K562 (cell line): Measurements from ENCODE around the gene HS6ST1. TPM values are rescaled to one million over a fixed set of nuclear protein-coding genes. Genes with fewer than 3 reads are reported as not detected.

Source experiments
- FOXJ2 ChIP-seq: fragments of 200-800 bp; sonication (Bioruptor generic); IDR thresholded peaks from 2 replicates; pipeline ENCODE4 v1.6.1; 2016; ENCODE audit warnings: missing genetic modification characterization, missing compliant biosample characterization
- FOXK1 ChIP-seq: sonication (generic); formaldehyde crosslinking; IDR thresholded peaks from 2 replicates; pipeline ENCODE4 v1.8.0; 2022; ENCODE audit warnings: missing genetic modification reagents, mild to moderate bottlenecking, borderline replicate concordance
- GTF2E2 ChIP-seq: fragments of 200-800 bp; sonication (Bioruptor generic); IDR thresholded peaks from 2 replicates; pipeline ENCODE4 v1.6.1; 2016; ENCODE audit warnings: missing genetic modification characterization, missing compliant biosample characterization
- HMGN3 ChIP-seq: IDR thresholded peaks from 2 replicates; pipeline ENCODE4 v1.6.1; 2011; ENCODE audit warnings: borderline replicate concordance, low read depth, mild to moderate bottlenecking, mixed read lengths, low read length; ENCODE audit not compliant: insufficient read length; ENCODE audit errors: extremely low read depth
- HNRNPUL1 ChIP-seq: fragments of 200-400 bp; formaldehyde crosslinking; IDR thresholded peaks from 2 replicates; pipeline ENCODE4 v1.6.1; 2017; ENCODE audit warnings: low read length
- KDM4B ChIP-seq, 2 experiments: fragments of 450-650 bp in 1 of 2; sonication (generic) in 1 of 2; IDR thresholded peaks; 2 replicates each; pipeline ENCODE4 v1.6.1; 2016 to 2017; ENCODE audit warnings: borderline replicate concordance in 2 of 2, antibody characterized with exemption in 1 of 2, low read depth in 1 of 2, mild to moderate bottlenecking in 1 of 2
- NRF1 ChIP-seq, 2 experiments: fragments of 450-650 bp; IDR thresholded peaks in 1 of 2; conservative IDR thresholded peaks in 1 of 2; 2 replicates each; pipeline ENCODE4 v1.6.1; 2014; ENCODE audit warnings: mild to moderate bottlenecking in 2 of 2
- RBBP5 ChIP-seq: fragments of 200-600 bp; sonication (generic); IDR thresholded peaks from 2 replicates; pipeline ENCODE4 v1.6.1; 2012; ENCODE audit warnings: borderline replicate concordance, mild to moderate bottlenecking, low read length, control low read depth, inconsistent platforms; ENCODE audit not compliant: insufficient read depth, poor library complexity, severe bottlenecking
- ZNF23 ChIP-seq: fragments of 250-450 bp; sonication (Bioruptor Pico); IDR thresholded peaks from 2 replicates; pipeline ENCODE4 v1.4.0; 2020; ENCODE audit warnings: mild to moderate bottlenecking
- polyA plus RNA-seq, 8 experiments: library from polyadenylated mRNA; depleted of rRNA in 4 of 8; stranded (reverse) in 5 of 8; unstranded in 3 of 8; fragments of >200 nt; fragmentation: Nextera tagmentation in 2 of 8; fragmentation: Illumina TruSeq in 1 of 8; extraction: Ambion mirVana in 2 of 8; extraction: Trizol in 1 of 8; gene quantifications; 2 replicates each; pipeline versions ENCODE4 v1.2.1 to v1.2.3, GENCODE V29; 2011 to 2014; ENCODE audit warnings: inconsistent platforms in 1 of 8, missing spikeins in 1 of 8
- total RNA-seq, 7 experiments: library from RNA; depleted of rRNA in 6 of 7; stranded (reverse); fragments of >200 nt in 6 of 7; fragmentation: Illumina TruSeq in 2 of 7; extraction: Trizol in 2 of 7; gene quantifications; 2 replicates each; pipeline versions ENCODE4 v1.2.1 to v1.2.3, GENCODE V29; 2011 to 2021; ENCODE audit warnings: low replicate concordance in 1 of 7
- TF ChIP-seq, protein P1 (sequence below): fragments of 450-650 bp; IDR thresholded peaks from 2 replicates; pipeline ENCODE4 v1.6.1; 2016; ENCODE audit warnings: low read depth
- TF ChIP-seq, protein P2 (sequence below): fragments of 450-650 bp; formaldehyde crosslinking; IDR thresholded peaks from 2 replicates; pipeline ENCODE4 v1.4.0; 2020; ENCODE audit warnings: mild to moderate bottlenecking, moderate library complexity
- TF ChIP-seq, protein P3 (sequence below): sonication (generic); formaldehyde crosslinking; IDR thresholded peaks from 2 replicates; pipeline ENCODE4 v1.8.0; 2022; ENCODE audit warnings: missing genetic modification reagents, mild to moderate bottlenecking, moderate library complexity, borderline replicate concordance
- TF ChIP-seq, protein P4 (sequence below): fragments of 250-450 bp; sonication (Bioruptor Pico); IDR thresholded peaks from 2 replicates; pipeline ENCODE4 v1.4.0; 2020; ENCODE audit warnings: mild to moderate bottlenecking

Gene HS6ST1
- total and polyA plus RNA-seq, 9 of the 15 experiments (the other 6 are each of a cell fraction or from before 2014, with no cell fraction given) = 0.06 to 7.4 (median 3.8) TPM

DNA sequence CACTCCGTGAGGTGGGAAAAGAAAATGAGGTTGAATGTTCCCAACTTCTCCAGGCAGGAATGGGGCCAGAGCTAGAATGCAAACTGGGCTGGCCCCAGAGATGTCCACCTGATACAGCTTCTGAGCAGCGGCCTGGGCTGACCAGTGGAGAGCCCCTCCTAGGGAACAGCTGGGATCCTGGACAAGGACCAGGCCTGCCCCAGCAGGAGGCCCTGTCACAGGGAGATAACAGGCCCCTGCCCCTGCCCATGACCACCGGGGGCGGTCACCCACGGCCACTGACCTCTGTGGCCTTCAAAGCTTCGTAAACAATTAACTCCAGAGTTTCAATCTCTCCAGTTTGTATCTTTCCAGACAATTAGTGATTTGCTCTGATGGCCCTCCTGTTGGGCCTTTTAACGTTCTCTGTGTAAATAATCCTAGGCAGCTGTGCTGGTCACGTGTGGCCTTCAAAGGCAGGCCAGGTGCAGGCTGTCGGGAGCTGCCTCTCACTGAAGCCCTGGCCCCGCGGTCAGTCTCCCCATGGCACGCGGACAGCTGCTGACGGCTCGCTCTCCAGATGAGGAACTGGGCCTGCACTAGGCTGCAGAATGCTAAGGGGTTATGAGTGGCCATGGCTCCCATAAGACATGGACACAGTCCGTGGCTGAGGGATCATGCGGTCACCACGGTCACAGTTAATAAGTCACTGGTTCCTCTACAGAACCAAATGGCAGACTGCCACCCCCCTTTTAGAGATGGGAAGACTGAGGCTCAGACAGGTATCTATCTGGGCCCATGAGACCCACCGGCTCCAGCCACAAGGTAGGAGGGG is 9.2 kb downstream of the HS6ST1 start (continued):
- TF ChIP-seq, protein P1, sequence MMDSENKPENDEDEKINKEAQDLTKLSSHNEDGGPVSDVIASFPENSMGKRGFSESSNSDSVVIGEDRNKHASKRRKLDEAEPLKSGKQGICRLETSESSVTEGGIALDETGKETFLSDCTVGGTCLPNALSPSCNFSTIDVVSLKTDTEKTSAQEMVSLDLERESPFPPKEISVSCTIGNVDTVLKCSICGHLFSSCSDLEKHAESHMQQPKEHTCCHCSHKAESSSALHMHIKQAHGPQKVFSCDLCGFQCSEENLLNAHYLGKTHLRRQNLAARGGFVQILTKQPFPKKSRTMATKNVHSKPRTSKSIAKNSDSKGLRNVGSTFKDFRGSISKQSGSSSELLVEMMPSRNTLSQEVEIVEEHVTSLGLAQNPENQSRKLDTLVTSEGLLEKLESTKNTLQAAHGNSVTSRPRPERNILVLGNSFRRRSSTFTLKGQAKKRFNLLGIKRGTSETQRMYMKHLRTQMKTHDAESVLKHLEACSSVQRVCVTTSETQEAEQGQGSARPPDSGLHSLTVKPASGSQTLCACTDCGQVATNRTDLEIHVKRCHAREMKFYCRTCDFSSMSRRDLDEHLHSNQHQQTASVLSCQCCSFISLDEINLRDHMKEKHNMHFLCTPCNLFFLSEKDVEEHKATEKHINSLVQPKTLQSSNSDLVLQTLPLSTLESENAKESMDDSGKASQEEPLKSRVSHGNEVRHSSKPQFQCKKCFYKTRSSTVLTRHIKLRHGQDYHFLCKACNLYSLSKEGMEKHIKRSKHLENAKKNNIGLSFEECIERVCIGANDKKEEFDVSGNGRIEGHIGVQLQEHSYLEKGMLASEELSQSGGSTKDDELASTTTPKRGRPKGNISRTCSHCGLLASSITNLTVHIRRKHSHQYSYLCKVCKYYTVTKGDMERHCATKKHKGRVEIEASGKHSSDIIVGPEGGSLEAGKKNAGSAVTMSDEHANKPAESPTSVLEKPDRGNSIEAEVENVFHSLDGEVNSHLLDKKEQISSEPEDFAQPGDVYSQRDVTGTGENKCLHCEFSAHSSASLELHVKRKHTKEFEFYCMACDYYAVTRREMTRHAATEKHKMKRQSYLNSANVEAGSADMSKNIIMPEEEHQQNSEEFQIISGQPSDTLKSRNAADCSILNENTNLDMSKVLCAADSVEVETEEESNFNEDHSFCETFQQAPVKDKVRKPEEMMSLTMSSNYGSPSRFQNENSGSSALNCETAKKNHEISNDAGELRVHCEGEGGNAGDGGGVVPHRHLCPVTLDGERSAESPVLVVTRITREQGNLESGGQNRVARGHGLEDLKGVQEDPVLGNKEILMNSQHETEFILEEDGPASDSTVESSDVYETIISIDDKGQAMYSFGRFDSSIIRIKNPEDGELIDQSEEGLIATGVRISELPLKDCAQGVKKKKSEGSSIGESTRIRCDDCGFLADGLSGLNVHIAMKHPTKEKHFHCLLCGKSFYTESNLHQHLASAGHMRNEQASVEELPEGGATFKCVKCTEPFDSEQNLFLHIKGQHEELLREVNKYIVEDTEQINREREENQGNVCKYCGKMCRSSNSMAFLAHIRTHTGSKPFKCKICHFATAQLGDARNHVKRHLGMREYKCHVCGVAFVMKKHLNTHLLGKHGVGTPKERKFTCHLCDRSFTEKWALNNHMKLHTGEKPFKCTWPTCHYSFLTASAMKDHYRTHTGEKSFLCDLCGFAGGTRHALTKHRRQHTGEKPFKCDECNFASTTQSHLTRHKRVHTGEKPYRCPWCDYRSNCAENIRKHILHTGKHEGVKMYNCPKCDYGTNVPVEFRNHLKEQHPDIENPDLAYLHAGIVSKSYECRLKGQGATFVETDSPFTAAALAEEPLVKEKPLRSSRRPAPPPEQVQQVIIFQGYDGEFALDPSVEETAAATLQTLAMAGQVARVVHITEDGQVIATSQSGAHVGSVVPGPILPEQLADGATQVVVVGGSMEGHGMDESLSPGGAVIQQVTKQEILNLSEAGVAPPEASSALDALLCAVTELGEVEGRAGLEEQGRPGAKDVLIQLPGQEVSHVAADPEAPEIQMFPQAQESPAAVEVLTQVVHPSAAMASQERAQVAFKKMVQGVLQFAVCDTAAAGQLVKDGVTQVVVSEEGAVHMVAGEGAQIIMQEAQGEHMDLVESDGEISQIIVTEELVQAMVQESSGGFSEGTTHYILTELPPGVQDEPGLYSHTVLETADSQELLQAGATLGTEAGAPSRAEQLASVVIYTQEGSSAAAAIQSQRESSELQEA = no peak
- no peak for TF ChIP-seq HNRNPUL1
- TF ChIP-seq, protein P2, sequence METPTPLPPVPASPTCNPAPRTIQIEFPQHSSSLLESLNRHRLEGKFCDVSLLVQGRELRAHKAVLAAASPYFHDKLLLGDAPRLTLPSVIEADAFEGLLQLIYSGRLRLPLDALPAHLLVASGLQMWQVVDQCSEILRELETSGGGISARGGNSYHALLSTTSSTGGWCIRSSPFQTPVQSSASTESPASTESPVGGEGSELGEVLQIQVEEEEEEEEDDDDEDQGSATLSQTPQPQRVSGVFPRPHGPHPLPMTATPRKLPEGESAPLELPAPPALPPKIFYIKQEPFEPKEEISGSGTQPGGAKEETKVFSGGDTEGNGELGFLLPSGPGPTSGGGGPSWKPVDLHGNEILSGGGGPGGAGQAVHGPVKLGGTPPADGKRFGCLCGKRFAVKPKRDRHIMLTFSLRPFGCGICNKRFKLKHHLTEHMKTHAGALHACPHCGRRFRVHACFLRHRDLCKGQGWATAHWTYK = no peak
- TF ChIP-seq HMGN3 = peak; percentile 83
- TF ChIP-seq, protein P3, sequence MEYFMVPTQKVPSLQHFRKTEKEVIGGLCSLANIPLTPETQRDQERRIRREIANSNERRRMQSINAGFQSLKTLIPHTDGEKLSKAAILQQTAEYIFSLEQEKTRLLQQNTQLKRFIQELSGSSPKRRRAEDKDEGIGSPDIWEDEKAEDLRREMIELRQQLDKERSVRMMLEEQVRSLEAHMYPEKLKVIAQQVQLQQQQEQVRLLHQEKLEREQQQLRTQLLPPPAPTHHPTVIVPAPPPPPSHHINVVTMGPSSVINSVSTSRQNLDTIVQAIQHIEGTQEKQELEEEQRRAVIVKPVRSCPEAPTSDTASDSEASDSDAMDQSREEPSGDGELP = peak; percentile 97
- TF ChIP-seq, protein P4, sequence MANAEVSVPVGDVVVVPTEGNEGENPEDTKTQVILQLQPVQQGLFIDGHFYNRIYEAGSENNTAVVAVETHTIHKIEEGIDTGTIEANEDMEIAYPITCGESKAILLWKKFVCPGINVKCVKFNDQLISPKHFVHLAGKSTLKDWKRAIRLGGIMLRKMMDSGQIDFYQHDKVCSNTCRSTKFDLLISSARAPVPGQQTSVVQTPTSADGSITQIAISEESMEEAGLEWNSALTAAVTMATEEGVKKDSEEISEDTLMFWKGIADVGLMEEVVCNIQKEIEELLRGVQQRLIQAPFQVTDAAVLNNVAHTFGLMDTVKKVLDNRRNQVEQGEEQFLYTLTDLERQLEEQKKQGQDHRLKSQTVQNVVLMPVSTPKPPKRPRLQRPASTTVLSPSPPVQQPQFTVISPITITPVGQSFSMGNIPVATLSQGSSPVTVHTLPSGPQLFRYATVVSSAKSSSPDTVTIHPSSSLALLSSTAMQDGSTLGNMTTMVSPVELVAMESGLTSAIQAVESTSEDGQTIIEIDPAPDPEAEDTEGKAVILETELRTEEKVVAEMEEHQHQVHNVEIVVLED (CRISPR knock-in tag) = no peak
- TF ChIP-seq FOXK1 = no peak
- peak; percentile 31 to 55; a peak in 2 of 4 replicates for TF ChIP-seq NRF1 (conservative IDR thresholded peaks at IDR 0.05 in 1 of 2, IDR thresholded peaks at IDR 0.05 in 1 of 2)
- no peak for TF ChIP-seq ZNF23 (CRISPR knock-in tag)
- TF ChIP-seq RBBP5 = peak; percentile 21
- TF ChIP-seq FOXJ2 (tag) = no peak
- no peak for TF ChIP-seq KDM4B (IDR thresholded peaks at IDR 0.05; ENCODE audit: borderline replicate concordance in 2 of 2, low read depth in 1 of 2)
- TF ChIP-seq GTF2E2 (tag) = no peak
